ENCODE data around the gene CACHD1. TPM values are rescaled to one million over a fixed set of nuclear protein-coding genes. Genes with fewer than 3 reads are reported as not detected.

Gene CACHD1
- total RNA-seq, 1 donor from 2014 or later = 0.13 TPM

- no peak for DNase-seq (ENCODE audit: low spot score)
- no peak overlapping the region for H3K27ac Mint-ChIP-seq
- no peak overlapping the region for H3K4me3 Mint-ChIP-seq
- no peaks in the 10 kb centered on the region for H3K4me1 Mint-ChIP-seq (ENCODE audit: low read depth)
- H3K9me3 Mint-ChIP-seq = no peaks in the 10 kb centered on the region
- intact Hi-C loops (cut with micrococcal nuclease) = no loop called here
- no peaks in the 10 kb centered on the region for H3K36me3 Mint-ChIP-seq (ENCODE audit: low read depth)
- no peaks in the 10 kb centered on the region for H3K27me3 Mint-ChIP-seq (ENCODE audit: insufficient read depth)
These were observed 109.8 kb downstream of the CACHD1 start for GRCh38 chr1:64579767-64580166.

GRCh38 chr1:64581135-64581842 lies 111.4 kb downstream of the CACHD1 start:
- H3K9me3 Mint-ChIP-seq = no peaks in the 10 kb centered on the region
- no peak for DNase-seq (ENCODE audit: low spot score)
- no peak overlapping the region for H3K4me3 Mint-ChIP-seq
- H3K27ac Mint-ChIP-seq = no peak overlapping the region
- intact Hi-C loops (cut with micrococcal nuclease) = no loop called here
- no peaks in the 10 kb centered on the region for H3K27me3 Mint-ChIP-seq (ENCODE audit: insufficient read depth)
- H3K36me3 Mint-ChIP-seq (ENCODE audit: low read depth) = no peaks in the 10 kb centered on the region
- H3K4me1 Mint-ChIP-seq (ENCODE audit: low read depth) = no peaks in the 10 kb centered on the region

DNA sequence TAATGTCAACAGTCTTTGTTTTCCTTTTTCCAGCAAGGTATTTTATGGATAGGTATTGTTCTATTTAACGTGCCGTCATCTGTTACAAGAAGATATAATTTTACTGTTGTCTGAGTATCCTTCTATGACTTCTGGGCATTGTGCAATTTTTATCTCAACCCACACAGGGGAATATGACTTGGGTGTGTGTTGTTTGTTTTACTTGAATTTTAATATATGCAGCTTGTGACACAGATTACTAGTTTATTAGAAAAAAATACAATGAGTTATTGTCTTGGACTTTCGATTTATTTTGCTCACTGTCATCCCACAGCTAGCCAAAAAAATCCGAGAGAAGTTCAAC lies 111.9 kb downstream of the CACHD1 start:
- H3K9me3 Mint-ChIP-seq = no peaks in the 10 kb centered on the region
- H3K4me3 Mint-ChIP-seq = no peak overlapping the region
- intact Hi-C loops (cut with micrococcal nuclease) = no loop called here
- no peak for DNase-seq (ENCODE audit: low spot score)
- H3K36me3 Mint-ChIP-seq (ENCODE audit: low read depth) = no peaks in the 10 kb centered on the region
- H3K27me3 Mint-ChIP-seq (ENCODE audit: insufficient read depth) = no peaks in the 10 kb centered on the region
- no peaks in the 10 kb centered on the region for H3K4me1 Mint-ChIP-seq (ENCODE audit: low read depth)
- H3K27ac Mint-ChIP-seq = no peak overlapping the region

GRCh38 chr1:64584479-64584878 lies 114.5 kb downstream of the CACHD1 start:
- intact Hi-C loops (cut with micrococcal nuclease) = no loop called here
- no peak overlapping the region for H3K4me3 Mint-ChIP-seq
- H3K9me3 Mint-ChIP-seq = no peaks in the 10 kb centered on the region
- no peaks in the 10 kb centered on the region for H3K4me1 Mint-ChIP-seq (ENCODE audit: low read depth)
- no peak for DNase-seq (ENCODE audit: low spot score)
- H3K27ac Mint-ChIP-seq = no peak overlapping the region
- no peaks in the 10 kb centered on the region for H3K36me3 Mint-ChIP-seq (ENCODE audit: low read depth)
- H3K27me3 Mint-ChIP-seq (ENCODE audit: insufficient read depth) = no peaks in the 10 kb centered on the region

GRCh38 chr1:64588876-64589275 lies 118.9 kb downstream of the CACHD1 start:
- Mint-ChIP-seq H3K27ac (no peak overlapping the region), H3K36me3 (ENCODE audit: low read depth) (no peaks in the 10 kb centered on the region), H3K9me3 (no peaks in the 10 kb centered on the region), H3K4me3 (no peak overlapping the region), H3K27me3 (ENCODE audit: insufficient read depth) (no peaks in the 10 kb centered on the region), H3K4me1 (ENCODE audit: low read depth) (no peaks in the 10 kb centered on the region)
- no peak for DNase-seq (ENCODE audit: low spot score)
- intact Hi-C loops (cut with micrococcal nuclease) = no loop called here

GRCh38 chr1:64590316-64590715 lies 120.4 kb downstream of the CACHD1 start:
- no peak for DNase-seq (ENCODE audit: low spot score)
- H3K4me1 Mint-ChIP-seq (ENCODE audit: low read depth) = no peaks in the 10 kb centered on the region
- intact Hi-C loops (cut with micrococcal nuclease) = no loop called here
- no peaks in the 10 kb centered on the region for H3K9me3 Mint-ChIP-seq
- H3K27me3 Mint-ChIP-seq (ENCODE audit: insufficient read depth) = no peaks in the 10 kb centered on the region
- no peak overlapping the region for H3K4me3 Mint-ChIP-seq
- H3K27ac Mint-ChIP-seq = no peak overlapping the region
- no peaks in the 10 kb centered on the region for H3K36me3 Mint-ChIP-seq (ENCODE audit: low read depth)

GRCh38 chr1:64594446-64594845 lies 124.5 kb downstream of the CACHD1 start:
- H3K27ac Mint-ChIP-seq = no peak overlapping the region
- no peaks in the 10 kb centered on the region for H3K4me1 Mint-ChIP-seq (ENCODE audit: low read depth)
- H3K27me3 Mint-ChIP-seq (ENCODE audit: insufficient read depth) = no peaks in the 10 kb centered on the region
- no peak for DNase-seq (ENCODE audit: low spot score)
- no peaks in the 10 kb centered on the region for H3K36me3 Mint-ChIP-seq (ENCODE audit: low read depth)
- H3K4me3 Mint-ChIP-seq = no peak overlapping the region
- H3K9me3 Mint-ChIP-seq = no peaks in the 10 kb centered on the region
- intact Hi-C loops (cut with micrococcal nuclease) = no loop called here

DNA sequence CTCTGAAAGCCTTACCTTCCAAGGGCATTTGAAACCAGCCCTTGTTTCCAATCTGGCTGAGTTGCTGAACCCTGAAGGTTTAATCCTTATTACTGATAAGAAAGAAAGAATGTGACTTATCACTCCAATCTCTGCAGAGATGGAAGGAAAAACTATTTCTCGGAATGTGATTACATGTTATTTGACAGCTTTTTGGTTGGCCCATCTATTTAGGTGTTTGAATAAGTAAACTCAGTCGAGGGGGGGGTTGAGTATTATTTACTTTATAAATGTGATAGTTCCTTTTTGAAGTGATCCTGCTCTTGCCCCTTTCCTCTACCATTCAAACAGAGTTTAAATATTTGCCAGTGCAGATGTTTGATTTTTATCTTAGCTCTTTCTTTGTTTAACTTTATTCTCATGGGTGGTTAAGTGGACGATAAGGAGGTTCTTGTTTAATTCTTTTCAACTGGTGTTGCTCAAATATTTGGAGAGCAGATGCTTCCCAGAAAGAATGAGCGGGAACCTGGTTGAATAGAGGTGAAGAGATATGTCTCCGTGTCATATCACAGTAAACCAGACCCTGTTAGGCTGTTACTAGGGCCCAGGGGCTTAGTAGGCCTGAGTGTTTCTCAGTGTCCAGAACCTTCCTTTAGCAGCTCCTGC lies 126.1 kb downstream of the CACHD1 start:
- Mint-ChIP-seq H3K36me3 (ENCODE audit: low read depth) (no peaks in the 10 kb centered on the region), H3K27me3 (ENCODE audit: insufficient read depth) (no peaks in the 10 kb centered on the region), H3K4me3 (no peak overlapping the region), H3K27ac (no peak overlapping the region), H3K9me3 (no peaks in the 10 kb centered on the region), H3K4me1 (ENCODE audit: low read depth) (no peaks in the 10 kb centered on the region)
- intact Hi-C loops (cut with micrococcal nuclease) = no loop called here
- no peak for DNase-seq (ENCODE audit: low spot score)

- no peaks in the 10 kb centered on the region for H3K27me3 Mint-ChIP-seq (ENCODE audit: insufficient read depth)
- no peaks in the 10 kb centered on the region for H3K4me1 Mint-ChIP-seq (ENCODE audit: low read depth)
- DNase-seq (ENCODE audit: low spot score) = no peak
- intact Hi-C loops (cut with micrococcal nuclease) = no loop called here
- H3K27ac Mint-ChIP-seq = no peak overlapping the region
- no peak overlapping the region for H3K4me3 Mint-ChIP-seq
- no peaks in the 10 kb centered on the region for H3K36me3 Mint-ChIP-seq (ENCODE audit: low read depth)
- no peaks in the 10 kb centered on the region for H3K9me3 Mint-ChIP-seq
These were observed 127.2 kb downstream of the CACHD1 start for GRCh38 chr1:64597113-64597512.

GRCh38 chr1:64598100-64598571 lies 128.2 kb downstream of the CACHD1 start:
- Mint-ChIP-seq H3K9me3 (no peaks in the 10 kb centered on the region), H3K27ac (no peak overlapping the region), H3K27me3 (ENCODE audit: insufficient read depth) (no peaks in the 10 kb centered on the region), H3K4me1 (ENCODE audit: low read depth) (no peaks in the 10 kb centered on the region), H3K36me3 (ENCODE audit: low read depth) (no peaks in the 10 kb centered on the region), H3K4me3 (no peak overlapping the region)
- intact Hi-C loops (cut with micrococcal nuclease) = no loop called here
- DNase-seq (ENCODE audit: low spot score) = no peak

DNA sequence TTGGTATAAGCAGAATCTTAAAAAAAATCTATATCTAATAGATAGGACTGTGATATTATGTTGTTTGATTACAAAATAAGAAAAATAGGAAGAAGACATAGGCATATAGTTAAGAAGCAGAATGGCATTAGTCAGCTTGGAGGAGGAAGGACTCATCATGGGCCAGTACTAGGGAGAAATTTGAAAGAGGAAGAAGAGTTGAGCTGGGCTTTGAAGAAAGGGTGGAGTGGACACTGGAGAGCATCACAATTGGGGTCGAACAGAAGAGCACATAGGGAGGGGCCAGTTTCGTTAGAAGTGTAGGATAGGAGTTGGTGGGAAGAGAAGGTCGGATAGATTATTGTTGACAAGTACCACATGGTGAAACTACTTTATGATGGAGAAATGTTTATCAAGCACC lies 129.3 kb downstream of the CACHD1 start:
- H3K9me3 Mint-ChIP-seq = no peaks in the 10 kb centered on the region
- intact Hi-C loops (cut with micrococcal nuclease) = no loop called here
- H3K4me3 Mint-ChIP-seq = no peak overlapping the region
- no peaks in the 10 kb centered on the region for H3K4me1 Mint-ChIP-seq (ENCODE audit: low read depth)
- no peak overlapping the region for H3K27ac Mint-ChIP-seq
- H3K27me3 Mint-ChIP-seq (ENCODE audit: insufficient read depth) = peaks cover 2% of the 10 kb centered on the region
- no peak for DNase-seq (ENCODE audit: low spot score)
- no peaks in the 10 kb centered on the region for H3K36me3 Mint-ChIP-seq (ENCODE audit: low read depth)

DNA sequence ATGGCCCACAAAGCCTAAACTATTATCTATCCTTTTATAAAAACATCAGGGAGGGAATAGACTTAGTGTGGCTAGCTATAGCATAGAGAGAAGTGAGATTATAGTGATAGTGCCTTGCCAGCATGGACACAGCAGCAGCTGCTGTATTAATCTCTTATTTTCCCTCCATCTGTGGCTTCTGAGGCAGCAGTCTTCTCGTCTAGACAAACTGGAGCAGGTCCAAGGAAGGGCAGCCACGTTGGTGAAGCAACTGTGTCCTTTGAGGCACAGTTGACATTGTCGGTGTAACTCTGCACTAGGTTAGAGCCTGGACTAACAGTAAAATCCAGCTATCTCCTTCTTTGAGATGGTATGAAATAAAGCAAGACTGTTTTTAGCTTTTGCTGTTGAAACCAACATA lies 131.3 kb downstream of the CACHD1 start:
- Mint-ChIP-seq H3K36me3 (ENCODE audit: low read depth) (no peaks in the 10 kb centered on the region), H3K27me3 (ENCODE audit: insufficient read depth) (peaks cover 2% of the 10 kb centered on the region), H3K4me3 (no peak overlapping the region), H3K4me1 (ENCODE audit: low read depth) (no peaks in the 10 kb centered on the region), H3K27ac (no peak overlapping the region), H3K9me3 (no peaks in the 10 kb centered on the region)
- intact Hi-C loops (cut with micrococcal nuclease) = no loop called here
- DNase-seq (ENCODE audit: low spot score) = no peak

GRCh38 chr1:64608005-64608650 lies 138.2 kb downstream of the CACHD1 start:
- DNase-seq (ENCODE audit: low spot score) = no peak
- H3K9me3 Mint-ChIP-seq = peaks cover 13% of the 10 kb centered on the region
- intact Hi-C loops (cut with micrococcal nuclease) = no loop called here
- no peaks in the 10 kb centered on the region for H3K4me1 Mint-ChIP-seq (ENCODE audit: low read depth)
- no peak overlapping the region for H3K4me3 Mint-ChIP-seq
- H3K27ac Mint-ChIP-seq = no peak overlapping the region
- peaks cover 2% of the 10 kb centered on the region for H3K27me3 Mint-ChIP-seq (ENCODE audit: insufficient read depth)
- H3K36me3 Mint-ChIP-seq (ENCODE audit: low read depth) = no peaks in the 10 kb centered on the region
